Measurements from ENCODE around the gene TSPO. TPM values are rescaled to one million over a fixed set of nuclear protein-coding genes. Genes with fewer than 3 reads are reported as not detected.

The TSPO gene
- total RNA-seq, 1 donor from 2014 or later, result 1.6 TPM

GRCh38 chr22:43212434-43212952 lies 61.1 kb downstream of the TSPO start:
- H3K9me3 Mint-ChIP-seq, result no peaks in the 10 kb centered on the region

More at GRCh38 chr22:43212434-43212952, 61.1 kb downstream of the TSPO start:
- no peak for DNase-seq (ENCODE audit: low spot score)
- TF ChIP-seq EZH2phosphoT487 (IDR thresholded peaks at IDR 0.05) (no peak), EZH2 (IDR thresholded peaks at IDR 0.05) (no peak), CTCF (IDR thresholded peaks at IDR 0.05) (no peak)
- Mint-ChIP-seq H3K27me3 (ENCODE audit: insufficient read depth, low read depth) (peaks cover 2% of the 10 kb centered on the region), H3K4me1 (peaks cover 16% of the 10 kb centered on the region), H3K4me3 (no peak overlapping the region), H3K27ac (no peak overlapping the region), H3K36me3 (peaks cover 4% of the 10 kb centered on the region)
- no peaks in the 10 kb centered on the region for H3K36me3 ChIP-seq
- H3K27me3 ChIP-seq, result no peaks in the 10 kb centered on the region
- no peaks in the 10 kb centered on the region for H3K9me3 ChIP-seq (ENCODE audit: low read depth)
- H3K4me2 ChIP-seq, result no peak overlapping the region
- no peaks in the 10 kb centered on the region for H3K79me2 ChIP-seq (ENCODE audit: low read depth)
- H3K27ac ChIP-seq, result no peak overlapping the region
- no peak overlapping the region for H2AFZ ChIP-seq (replicated peaks)
- H3K4me3 ChIP-seq, result no peak overlapping the region
- H3K9ac ChIP-seq, result no peak overlapping the region
- H3F3A ChIP-seq (ENCODE audit: low read depth), result peaks cover 3% of the 10 kb centered on the region
- H4K20me1 ChIP-seq (ENCODE audit: low read depth), result peaks cover 6% of the 10 kb centered on the region
- peaks cover 15% of the 10 kb centered on the region for H3K4me1 ChIP-seq

Other genes starting within 250 kb of the TSPO start
- 38.1 and 48.7 TPM in 2 replicates for gene PACSIN2, start 136.4 kb upstream of the TSPO start, total RNA-seq (ENCODE audit: low replicate concordance)
- 9.4 and 16.0 TPM in 2 replicates for gene TTLL1, start 62.2 kb upstream of the TSPO start, total RNA-seq (ENCODE audit: low replicate concordance)
- 1.6 and 2.2 TPM in 2 replicates for gene BIK, start 40.8 kb upstream of the TSPO start, total RNA-seq (ENCODE audit: low replicate concordance)
- gene MCAT, start 8.2 kb upstream of the TSPO start, total RNA-seq (ENCODE audit: low replicate concordance), result 10.5 and 25.4 TPM in 2 replicates
- gene TTLL12, start 35.6 kb downstream of the TSPO start, total RNA-seq (ENCODE audit: low replicate concordance), result 27.8 and 73.2 TPM in 2 replicates
- gene SCUBE1, start 191.8 kb downstream of the TSPO start, total RNA-seq (ENCODE audit: low replicate concordance), result 25.9 and 35.3 TPM in 2 replicates